GM12801 (cell line): ENCODE data around the gene PROSER3.

Experiments used
- CTCF ChIP-seq: IDR thresholded peaks from one replicate; pipeline ENCODE4 v1.5.1; 2011; ENCODE audit warnings: control low read depth; ENCODE audit not compliant: insufficient read length; ENCODE audit errors: extremely low read depth

Gene PROSER3

DNA sequence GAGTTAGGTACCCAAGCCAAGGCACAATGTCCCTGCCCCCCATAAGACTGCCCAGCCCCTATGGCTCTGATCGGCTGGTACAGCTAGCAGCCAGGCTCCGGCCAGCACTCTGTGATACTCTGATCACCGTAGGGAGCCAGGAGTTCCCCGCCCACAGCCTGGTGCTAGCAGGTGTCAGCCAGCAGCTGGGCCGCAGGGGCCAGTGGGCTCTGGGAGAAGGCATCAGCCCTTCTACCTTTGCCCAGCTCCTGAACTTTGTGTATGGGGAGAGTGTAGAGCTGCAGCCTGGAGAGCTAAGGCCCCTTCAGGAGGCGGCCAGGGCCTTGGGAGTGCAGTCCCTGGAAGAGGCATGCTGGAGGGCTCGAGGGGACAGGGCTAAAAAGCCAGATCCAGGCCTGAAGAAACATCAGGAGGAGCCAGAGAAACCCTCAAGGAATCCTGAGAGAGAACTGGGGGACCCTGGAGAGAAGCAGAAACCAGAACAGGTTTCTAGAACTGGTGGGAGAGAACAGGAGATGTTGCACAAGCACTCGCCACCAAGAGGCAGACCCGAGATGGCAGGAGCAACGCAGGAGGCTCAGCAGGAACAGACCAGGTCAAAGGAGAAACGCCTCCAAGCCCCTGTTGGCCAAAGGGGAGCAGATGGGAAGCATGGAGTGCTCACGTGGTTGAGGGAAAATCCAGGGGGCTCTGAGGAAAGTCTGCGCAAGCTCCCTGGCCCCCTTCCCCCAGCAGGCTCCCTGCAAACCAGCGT, 43.2 kb upstream of the PROSER3 start:
- no peak for TF ChIP-seq CTCF

GRCh38 chr19:35715355-35715809, 42.6 kb upstream of the PROSER3 start:
- no peak for TF ChIP-seq CTCF

DNA sequence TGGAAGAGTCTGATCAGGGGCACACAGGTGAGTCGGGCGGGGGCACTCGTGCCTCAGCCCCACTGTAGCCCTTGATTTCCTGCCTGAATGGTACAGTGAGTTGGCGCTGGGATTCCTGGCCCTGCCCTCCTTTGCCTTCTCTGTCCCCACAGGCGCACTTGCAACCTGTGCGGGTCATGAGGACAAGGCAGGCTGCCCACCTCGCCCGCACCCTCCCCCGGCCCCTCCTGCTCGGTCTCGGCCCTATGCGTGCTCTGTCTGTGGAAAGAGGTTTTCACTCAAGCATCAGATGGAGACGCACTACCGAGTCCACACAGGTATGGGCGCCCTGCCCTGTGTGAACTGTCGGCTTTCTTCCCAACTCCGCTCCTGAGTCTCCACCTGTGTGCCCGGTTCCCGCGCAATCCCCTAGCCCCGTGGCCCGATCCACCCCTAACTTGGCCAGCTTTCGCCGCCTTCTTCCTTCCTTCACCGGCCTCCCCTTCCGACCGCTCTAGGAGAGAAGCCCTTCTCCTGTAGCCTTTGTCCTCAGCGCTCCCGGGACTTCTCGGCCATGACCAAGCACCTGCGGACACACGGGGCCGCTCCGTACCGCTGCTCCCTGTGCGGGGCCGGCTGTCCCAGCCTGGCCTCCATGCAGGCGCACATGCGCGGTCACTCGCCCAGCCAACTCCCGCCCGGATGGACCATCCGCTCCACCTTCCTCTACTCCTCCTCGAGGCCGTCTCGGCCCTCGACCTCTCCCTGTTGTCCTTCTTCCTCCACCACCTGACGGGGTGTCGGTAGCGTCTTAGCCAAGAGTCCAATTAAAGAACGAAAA, 41.8 kb upstream of the PROSER3 start:
- no peak for TF ChIP-seq CTCF

DNA sequence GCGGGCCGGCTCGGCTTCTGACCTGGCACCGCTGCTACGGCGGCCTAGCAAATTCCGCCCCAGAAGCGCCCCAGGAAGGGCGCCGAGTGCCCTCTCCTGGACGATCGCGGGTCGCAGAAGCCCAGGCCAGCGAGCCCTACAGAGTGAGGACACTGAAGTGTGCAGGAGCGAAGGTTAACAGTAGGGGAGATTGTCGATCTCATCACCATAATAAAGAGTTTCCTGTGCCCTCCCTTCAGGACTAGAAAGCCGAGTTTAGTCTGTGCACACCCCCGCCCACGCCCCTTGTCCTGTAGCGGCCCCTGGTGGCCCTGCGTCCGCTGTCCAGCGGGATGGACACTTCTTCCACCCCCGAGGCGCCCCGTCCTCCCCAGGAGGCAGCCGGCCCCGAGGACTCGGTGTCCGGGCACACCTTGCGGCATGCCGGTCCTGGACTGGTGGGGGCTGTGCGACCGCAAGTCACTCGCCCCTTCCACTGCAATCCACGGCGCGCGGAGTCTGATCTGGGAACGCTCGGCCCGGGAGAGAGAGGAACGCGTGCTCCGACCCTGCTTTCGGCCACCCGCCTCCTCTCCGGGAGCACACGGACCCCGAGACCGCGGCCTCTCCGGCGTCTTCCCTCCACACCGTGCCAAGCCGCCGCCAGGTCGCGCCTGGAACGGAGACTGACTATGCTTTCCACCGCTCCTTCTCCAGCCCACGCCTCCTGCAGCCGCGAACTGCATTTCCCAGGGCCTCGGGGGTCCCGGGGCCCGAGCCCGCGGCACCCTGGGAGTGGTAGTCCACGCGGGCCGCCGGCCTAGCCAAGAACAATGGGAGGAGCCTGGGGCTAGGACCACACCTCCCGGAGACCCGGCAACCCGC, 40.9 kb upstream of the PROSER3 start:
- no peak for TF ChIP-seq CTCF

DNA sequence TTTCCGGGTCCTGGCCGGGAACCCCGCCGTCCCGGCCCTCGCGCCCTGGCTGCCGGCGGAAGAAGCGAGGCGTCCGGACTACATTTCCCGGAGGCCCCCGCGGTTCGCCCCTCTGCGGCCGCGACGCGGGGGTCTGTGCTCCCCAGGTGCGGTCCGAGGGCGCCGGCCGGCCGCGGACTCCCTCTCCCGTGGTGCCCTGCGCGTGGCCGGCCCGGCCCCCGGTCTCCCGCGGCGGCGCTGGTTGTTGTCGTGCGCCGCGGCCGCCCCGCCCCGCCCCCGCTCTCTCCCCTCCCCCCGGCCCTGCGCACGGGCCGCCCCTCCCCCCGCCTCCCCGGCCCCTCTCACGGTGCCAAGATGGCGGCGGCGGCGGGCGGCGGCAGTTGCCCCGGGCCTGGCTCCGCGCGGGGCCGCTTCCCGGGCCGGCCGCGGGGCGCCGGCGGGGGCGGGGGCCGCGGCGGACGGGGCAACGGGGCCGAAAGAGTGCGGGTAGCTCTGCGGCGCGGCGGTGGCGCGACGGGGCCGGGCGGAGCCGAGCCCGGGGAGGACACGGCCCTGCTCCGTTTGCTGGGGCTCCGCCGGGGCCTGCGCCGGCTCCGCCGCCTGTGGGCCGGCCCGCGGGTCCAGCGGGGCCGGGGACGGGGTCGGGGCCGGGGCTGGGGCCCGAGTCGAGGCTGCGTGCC, 40.2 kb upstream of the PROSER3 start, which contains the start of gene KMT2B:
TSS of gene KMT2B (plus strand) at position 339 of the 680 bp plus-strand sequence. CDS start at position 355, 16 bp downstream.
- TF ChIP-seq CTCF, result no peak

DNA sequence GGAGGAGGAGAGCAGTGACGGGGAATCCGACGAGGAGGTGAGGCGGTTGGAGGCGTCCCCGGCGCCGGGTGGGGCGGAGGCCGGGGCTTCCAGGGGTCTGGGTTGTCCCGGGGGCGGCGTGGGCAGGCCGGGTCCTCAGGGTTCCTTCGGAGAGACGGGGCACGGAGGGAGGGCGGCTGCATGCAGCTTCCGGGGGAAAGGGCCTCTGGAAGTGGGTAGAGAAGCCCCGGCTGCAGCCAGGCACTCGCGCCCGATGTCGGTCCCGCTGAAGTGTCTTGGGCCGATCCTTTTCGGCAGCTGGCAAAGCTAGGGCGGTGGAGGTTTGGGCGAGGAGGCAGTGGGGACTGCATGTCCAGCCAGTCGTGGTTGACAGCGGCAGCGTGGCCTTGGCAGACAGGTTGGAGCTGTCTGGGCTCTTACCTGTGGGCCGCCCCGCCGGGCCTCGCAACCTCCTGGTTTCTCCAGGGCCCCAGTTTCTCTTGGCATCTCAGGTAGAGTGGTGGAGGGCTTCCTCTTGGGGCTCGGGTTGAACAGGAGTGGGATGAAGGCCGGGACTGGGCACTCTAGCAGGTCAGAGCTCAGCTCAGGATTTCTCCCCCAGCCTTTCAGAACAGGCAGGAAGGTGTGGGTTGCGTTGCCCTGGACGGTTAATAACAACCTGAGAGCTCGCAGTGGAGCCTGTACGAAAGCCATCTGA, 39.5 kb upstream of the PROSER3 start:
- TF ChIP-seq CTCF, result no peak
